ENCODE results near the gene TADA2B. TPM values are rescaled to one million over a fixed set of nuclear protein-coding genes. Genes with fewer than 3 reads are reported as not detected.
A peak's percentile ranks its signal among the peaks of the same experiment; 100 is the strongest.

Gene TADA2B
- total RNA-seq, 1 donor from 2014 or later = 19.8 TPM

- H3K9me3 ChIP-seq (ENCODE audit: insufficient read depth, low read depth, low read length) = no peaks in the 10 kb centered on the region
- H3K36me3 ChIP-seq (ENCODE audit: insufficient read depth, low read length) = peaks cover 23% of the 10 kb centered on the region
- Mint-ChIP-seq H3K27me3 (ENCODE audit: low read depth, unreplicated experiment) (no peaks in the 10 kb centered on the region), H3K36me3 (ENCODE audit: low read depth, unreplicated experiment) (peaks cover 20% of the 10 kb centered on the region), H3K4me1 (ENCODE audit: low read depth, unreplicated experiment) (peaks cover 6% of the 10 kb centered on the region), H3K9me3 (ENCODE audit: unreplicated experiment) (peaks cover 2% of the 10 kb centered on the region), H3K4me3 (ENCODE audit: unreplicated experiment) (no peak overlapping the region), H3K27ac (ENCODE audit: unreplicated experiment) (peak overlapping the region; percentile 20)
- FAIRE-seq (no peak), DNase-seq (ENCODE audit: low read depth) (no peak)
- H3K27me3 ChIP-seq (ENCODE audit: insufficient read depth, low read length) = no peaks in the 10 kb centered on the region
- no peak overlapping the region for H3K9ac ChIP-seq (ENCODE audit: low read length)
- H3K4me3 ChIP-seq (ENCODE audit: insufficient read depth, low read depth, low read length) = no peak overlapping the region
- peaks cover 1% of the 10 kb centered on the region for H3K4me1 ChIP-seq (ENCODE audit: insufficient read depth, low read length)
- TF ChIP-seq CTCF (IDR thresholded peaks at IDR 0.05; ENCODE audit: insufficient read depth, low read depth, low read length) (no peak), EZH2 (IDR thresholded peaks at IDR 0.05; ENCODE audit: insufficient read depth, low read length) (no peak)
- H3K27ac ChIP-seq (ENCODE audit: low read depth, low read length) = no peak overlapping the region
- H3K79me2 ChIP-seq (ENCODE audit: insufficient read depth, low read length) = no peaks in the 10 kb centered on the region
- H3K4me2 ChIP-seq (ENCODE audit: low read length) = no peak overlapping the region
- H2AFZ ChIP-seq (ENCODE audit: low read depth, low read length) = no peak overlapping the region
- peaks cover 24% of the 10 kb centered on the region for H4K20me1 ChIP-seq (ENCODE audit: insufficient read depth, low read length)
Observed at GRCh38 chr4:6999172-7000086, 43.7 kb upstream of the TADA2B start.

GRCh38 chr4:7000421-7001176 is 42.6 kb upstream of the TADA2B start:
- H3K27ac ChIP-seq (ENCODE audit: low read depth, low read length) = no peak overlapping the region
- H4K20me1 ChIP-seq (ENCODE audit: insufficient read depth, low read length) = peaks cover 27% of the 10 kb centered on the region
- DNase-seq (ENCODE audit: low read depth) (no peak), FAIRE-seq (no peak)
- H3K27me3 ChIP-seq (ENCODE audit: insufficient read depth, low read length) = no peaks in the 10 kb centered on the region
- H2AFZ ChIP-seq (ENCODE audit: low read depth, low read length) = no peak overlapping the region
- H3K4me1 Mint-ChIP-seq (ENCODE audit: low read depth, unreplicated experiment) = peaks cover 9% of the 10 kb centered on the region
- no peak overlapping the region for H3K4me2 ChIP-seq (ENCODE audit: low read length)
- H3K79me2 ChIP-seq (ENCODE audit: insufficient read depth, low read length) = no peaks in the 10 kb centered on the region
- H3K36me3 Mint-ChIP-seq (ENCODE audit: low read depth, unreplicated experiment) = peaks cover 21% of the 10 kb centered on the region
- no peak overlapping the region for H3K4me3 ChIP-seq (ENCODE audit: insufficient read depth, low read depth, low read length)
- no peaks in the 10 kb centered on the region for H3K9me3 ChIP-seq (ENCODE audit: insufficient read depth, low read depth, low read length)
- H3K27me3 Mint-ChIP-seq (ENCODE audit: low read depth, unreplicated experiment) = no peaks in the 10 kb centered on the region
- TF ChIP-seq CTCF (IDR thresholded peaks at IDR 0.05; ENCODE audit: insufficient read depth, low read depth, low read length) (no peak), EZH2 (IDR thresholded peaks at IDR 0.05; ENCODE audit: insufficient read depth, low read length) (no peak)
- H3K9me3 Mint-ChIP-seq (ENCODE audit: unreplicated experiment) = peaks cover 2% of the 10 kb centered on the region
- peak overlapping the region; percentile 66 for H3K27ac Mint-ChIP-seq (ENCODE audit: unreplicated experiment)
- H3K4me1 ChIP-seq (ENCODE audit: insufficient read depth, low read length) = peaks cover 5% of the 10 kb centered on the region
- H3K9ac ChIP-seq (ENCODE audit: low read length) = no peak overlapping the region
- no peak overlapping the region for H3K4me3 Mint-ChIP-seq (ENCODE audit: unreplicated experiment)
- peaks cover 17% of the 10 kb centered on the region for H3K36me3 ChIP-seq (ENCODE audit: insufficient read depth, low read length)

Data from astrocyte (in vitro differentiated cells and primary cell).